ENCODE results near the gene THAP12. TPM values are rescaled to one million over a fixed set of nuclear protein-coding genes. Genes with fewer than 3 reads are reported as not detected.

THAP12 gene
- total and polyA plus RNA-seq, 2 of the 13 experiments (the other 11 are each of a cell fraction or from before 2014, with no cell fraction given), result 18.8 to 51.3 TPM

DNA sequence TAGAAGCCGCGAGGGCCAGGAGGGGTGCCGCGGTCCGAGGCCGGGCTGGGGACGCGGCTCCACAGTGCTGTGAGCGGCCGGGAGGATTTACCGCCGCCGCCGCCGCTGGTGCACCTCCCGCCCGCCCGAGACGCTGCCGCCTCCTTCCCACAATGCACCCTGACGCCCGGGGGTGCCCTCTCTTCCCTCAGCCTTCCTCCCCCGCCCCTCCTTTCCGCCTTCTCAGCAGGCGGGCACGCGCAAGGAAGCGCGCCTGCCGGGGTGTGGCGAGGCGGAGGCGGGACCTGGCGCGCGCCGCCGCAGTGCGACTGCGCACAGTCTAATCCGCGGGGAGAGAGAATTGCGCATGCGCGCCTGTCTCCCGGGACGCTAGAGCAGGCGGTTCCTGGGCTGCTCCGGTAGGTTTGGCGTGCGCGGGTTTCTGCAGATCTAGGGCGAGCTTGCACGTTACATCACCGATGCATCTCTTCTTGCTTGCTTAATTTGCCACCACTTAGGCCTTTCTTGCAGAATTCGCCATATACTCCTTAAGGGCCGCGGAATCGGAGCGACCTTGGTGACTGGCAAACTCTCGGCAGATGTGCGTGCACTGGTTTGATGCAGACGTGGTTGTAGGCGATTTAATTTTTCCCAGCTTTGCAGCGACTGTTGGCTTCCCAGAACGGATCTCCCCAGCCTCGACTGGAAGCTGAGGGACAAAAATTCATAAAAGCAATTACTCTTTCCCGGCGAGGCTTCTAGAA lies at the start of gene THAP12, which contains the start of gene GVQW3 (continued):
- TF ChIP-seq KMT2B (CRISPR knock-in tag; IDR thresholded peaks at IDR 0.05), result peak; percentile 97
- TF ChIP-seq, protein P1, sequence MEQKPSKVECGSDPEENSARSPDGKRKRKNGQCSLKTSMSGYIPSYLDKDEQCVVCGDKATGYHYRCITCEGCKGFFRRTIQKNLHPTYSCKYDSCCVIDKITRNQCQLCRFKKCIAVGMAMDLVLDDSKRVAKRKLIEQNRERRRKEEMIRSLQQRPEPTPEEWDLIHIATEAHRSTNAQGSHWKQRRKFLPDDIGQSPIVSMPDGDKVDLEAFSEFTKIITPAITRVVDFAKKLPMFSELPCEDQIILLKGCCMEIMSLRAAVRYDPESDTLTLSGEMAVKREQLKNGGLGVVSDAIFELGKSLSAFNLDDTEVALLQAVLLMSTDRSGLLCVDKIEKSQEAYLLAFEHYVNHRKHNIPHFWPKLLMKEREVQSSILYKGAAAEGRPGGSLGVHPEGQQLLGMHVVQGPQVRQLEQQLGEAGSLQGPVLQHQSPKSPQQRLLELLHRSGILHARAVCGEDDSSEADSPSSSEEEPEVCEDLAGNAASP (CRISPR knock-in tag; IDR thresholded peaks at IDR 0.05; ENCODE audit: borderline replicate concordance), result no peak; the same call in 1 of the 2 replicates
- no peak for TF ChIP-seq ZFP90 (CRISPR knock-in tag; IDR thresholded peaks at IDR 0.05; ENCODE audit: borderline replicate concordance)
- TF ChIP-seq CENPT (CRISPR knock-in tag; IDR thresholded peaks at IDR 0.05; ENCODE audit: low read depth), result no peak
- TF ChIP-seq, protein P2, sequence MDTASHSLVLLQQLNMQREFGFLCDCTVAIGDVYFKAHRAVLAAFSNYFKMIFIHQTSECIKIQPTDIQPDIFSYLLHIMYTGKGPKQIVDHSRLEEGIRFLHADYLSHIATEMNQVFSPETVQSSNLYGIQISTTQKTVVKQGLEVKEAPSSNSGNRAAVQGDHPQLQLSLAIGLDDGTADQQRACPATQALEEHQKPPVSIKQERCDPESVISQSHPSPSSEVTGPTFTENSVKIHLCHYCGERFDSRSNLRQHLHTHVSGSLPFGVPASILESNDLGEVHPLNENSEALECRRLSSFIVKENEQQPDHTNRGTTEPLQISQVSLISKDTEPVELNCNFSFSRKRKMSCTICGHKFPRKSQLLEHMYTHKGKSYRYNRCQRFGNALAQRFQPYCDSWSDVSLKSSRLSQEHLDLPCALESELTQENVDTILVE (CRISPR knock-in tag; IDR thresholded peaks at IDR 0.05), result peak; percentile 87; the same call in 1 of the 2 replicates
- peak; percentile 41; the same call in 1 of the 2 replicates for TF ChIP-seq ZNF556 (CRISPR knock-in tag; IDR thresholded peaks at IDR 0.05; ENCODE audit: borderline replicate concordance)
- TF ChIP-seq ZBTB43 (CRISPR knock-in tag; conservative IDR thresholded peaks at IDR 0.05), result no peak
- 0 out of 2 replicates have a peak, but pooled peaks have one; percentile 58 for TF ChIP-seq ZIK1 (CRISPR knock-in tag; IDR thresholded peaks at IDR 0.05; ENCODE audit: borderline replicate concordance, low read depth)
- TF ChIP-seq, protein P3, sequence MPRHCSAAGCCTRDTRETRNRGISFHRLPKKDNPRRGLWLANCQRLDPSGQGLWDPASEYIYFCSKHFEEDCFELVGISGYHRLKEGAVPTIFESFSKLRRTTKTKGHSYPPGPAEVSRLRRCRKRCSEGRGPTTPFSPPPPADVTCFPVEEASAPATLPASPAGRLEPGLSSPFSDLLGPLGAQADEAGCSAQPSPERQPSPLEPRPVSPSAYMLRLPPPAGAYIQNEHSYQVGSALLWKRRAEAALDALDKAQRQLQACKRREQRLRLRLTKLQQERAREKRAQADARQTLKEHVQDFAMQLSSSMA (CRISPR knock-in tag; IDR thresholded peaks at IDR 0.05), result 0 out of 2 replicates have a peak, but pooled peaks have one; percentile 53
- no peak for TF ChIP-seq ZBTB33 (CRISPR knock-in tag; IDR thresholded peaks at IDR 0.05)
- TF ChIP-seq, protein P4, sequence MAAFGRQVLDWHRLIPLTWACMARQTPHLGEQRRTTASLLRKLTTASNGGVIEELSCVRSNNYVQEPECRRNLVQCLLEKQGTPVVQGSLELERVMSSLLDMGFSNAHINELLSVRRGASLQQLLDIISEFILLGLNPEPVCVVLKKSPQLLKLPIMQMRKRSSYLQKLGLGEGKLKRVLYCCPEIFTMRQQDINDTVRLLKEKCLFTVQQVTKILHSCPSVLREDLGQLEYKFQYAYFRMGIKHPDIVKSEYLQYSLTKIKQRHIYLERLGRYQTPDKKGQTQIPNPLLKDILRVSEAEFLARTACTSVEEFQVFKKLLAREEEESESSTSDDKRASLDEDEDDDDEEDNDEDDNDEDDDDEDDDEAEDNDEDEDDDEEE (CRISPR knock-in tag; IDR thresholded peaks at IDR 0.05), result peak; percentile 87
- peak; percentile 50; the same call in 1 of the 2 replicates for TF ChIP-seq ARID5B (CRISPR knock-in tag; IDR thresholded peaks at IDR 0.05)
- 0 out of 2 replicates have a peak, but pooled peaks have one; percentile 33 for TF ChIP-seq ZNF367 (CRISPR knock-in tag; IDR thresholded peaks at IDR 0.05; ENCODE audit: borderline replicate concordance)

Measured in HepG2 (cell line).